ENCODE data around the gene CPXM2. TPM values are rescaled to one million over a fixed set of nuclear protein-coding genes. Genes with fewer than 3 reads are reported as not detected.

Gene CPXM2
- total RNA-seq, 1 experiment from 2014 or later = not detected

GRCh38 chr10:123903621-123904020 is 12.0 kb upstream of the CPXM2 start:
- intact Hi-C loops (cut with micrococcal nuclease; ENCODE audit: unreplicated experiment) (no loop called here), in situ Hi-C loops (cut with HindIII; ENCODE audit: low pct_unique_long_range_greater_than_20kb, low sequenced_read_pairs) (no loop called here)
- ATAC-seq = no peak
- TF ChIP-seq SIN3A (IDR thresholded peaks at IDR 0.05; ENCODE audit: borderline replicate concordance, insufficient read depth, low read depth, low read length) (no peak), POLR2AphosphoS5 (IDR thresholded peaks at IDR 0.05; ENCODE audit: low read depth, low read length) (no peak), TCF7L2 (IDR thresholded peaks at IDR 0.05; ENCODE audit: low read depth, low read length) (no peak), CTCF (IDR thresholded peaks at IDR 0.05) (no peak), REST (IDR thresholded peaks at IDR 0.05; ENCODE audit: insufficient read depth in 1 of 2, low read depth in 2 of 2, low read length in 1 of 2) (no peak)
- CTCF ChIA-PET = no interaction called here
- no TSS peak for BruUV-seq (replicated peaks)
- DNase-seq (ENCODE audit: low read depth, low spot score) = no peak
- H3K27me3 ChIP-seq (ENCODE audit: control insufficient read depth, insufficient read depth, low read length) = peaks cover 20% of the 10 kb centered on the region
- no peak overlapping the region for H3K27ac ChIP-seq (ENCODE audit: low read length)
- H3K4me1 ChIP-seq (ENCODE audit: control insufficient read depth, insufficient read depth, low read length) = no peaks in the 10 kb centered on the region
- no peak overlapping the region for H3K4me3 ChIP-seq (ENCODE audit: low read depth in 2 of 2, low read length in 2 of 2)
- POLR2A ChIA-PET = no interaction called here
- H3K36me3 ChIP-seq (ENCODE audit: control insufficient read depth, insufficient read depth, low read length) = no peaks in the 10 kb centered on the region
- H3K9me3 ChIP-seq (ENCODE audit: control insufficient read depth, insufficient read depth, low read depth, low read length) = no peaks in the 10 kb centered on the region

GRCh38 chr10:123901621-123902020 is 10.0 kb upstream of the CPXM2 start:
- H3K4me3 ChIP-seq (ENCODE audit: low read depth in 2 of 2, low read length in 2 of 2) = no peak overlapping the region
- TF ChIP-seq REST (IDR thresholded peaks at IDR 0.05; ENCODE audit: insufficient read depth in 1 of 2, low read depth in 2 of 2, low read length in 1 of 2) (no peak), POLR2AphosphoS5 (IDR thresholded peaks at IDR 0.05; ENCODE audit: low read depth, low read length) (no peak), TCF7L2 (IDR thresholded peaks at IDR 0.05; ENCODE audit: low read depth, low read length) (no peak), CTCF (IDR thresholded peaks at IDR 0.05) (no peak), SIN3A (IDR thresholded peaks at IDR 0.05; ENCODE audit: borderline replicate concordance, insufficient read depth, low read depth, low read length) (no peak)
- ChIA-PET POLR2A (interaction anchor here (0.6 kb wide), 1 partner anchor 185 kb away, joined by 3 read pairs; no protein-coding TSS in a partner anchor), CTCF (interaction anchor here (0.6 kb wide), 1 partner anchor 31 kb away, joined by 4 read pairs; no protein-coding TSS in a partner anchor)
- ATAC-seq = no peak
- no peak overlapping the region for H3K27ac ChIP-seq (ENCODE audit: low read length)
- H3K9me3 ChIP-seq (ENCODE audit: control insufficient read depth, insufficient read depth, low read depth, low read length) = no peaks in the 10 kb centered on the region
- no peaks in the 10 kb centered on the region for H3K36me3 ChIP-seq (ENCODE audit: control insufficient read depth, insufficient read depth, low read length)
- in situ Hi-C loops (cut with HindIII; ENCODE audit: low pct_unique_long_range_greater_than_20kb, low sequenced_read_pairs) = no loop called here
- no TSS peak for BruUV-seq (replicated peaks)
- intact Hi-C loops (cut with micrococcal nuclease; ENCODE audit: unreplicated experiment) = no loop called here
- H3K4me1 ChIP-seq (ENCODE audit: control insufficient read depth, insufficient read depth, low read length) = no peaks in the 10 kb centered on the region
- DNase-seq (ENCODE audit: low read depth, low spot score) = no peak
- H3K27me3 ChIP-seq (ENCODE audit: control insufficient read depth, insufficient read depth, low read length) = peaks cover 14% of the 10 kb centered on the region

Data from Panc1 (cell line).